Measurements from ENCODE around the gene SCGB1D4.
A peak's percentile ranks its signal among the peaks of the same experiment; 100 is the strongest.

DNA sequence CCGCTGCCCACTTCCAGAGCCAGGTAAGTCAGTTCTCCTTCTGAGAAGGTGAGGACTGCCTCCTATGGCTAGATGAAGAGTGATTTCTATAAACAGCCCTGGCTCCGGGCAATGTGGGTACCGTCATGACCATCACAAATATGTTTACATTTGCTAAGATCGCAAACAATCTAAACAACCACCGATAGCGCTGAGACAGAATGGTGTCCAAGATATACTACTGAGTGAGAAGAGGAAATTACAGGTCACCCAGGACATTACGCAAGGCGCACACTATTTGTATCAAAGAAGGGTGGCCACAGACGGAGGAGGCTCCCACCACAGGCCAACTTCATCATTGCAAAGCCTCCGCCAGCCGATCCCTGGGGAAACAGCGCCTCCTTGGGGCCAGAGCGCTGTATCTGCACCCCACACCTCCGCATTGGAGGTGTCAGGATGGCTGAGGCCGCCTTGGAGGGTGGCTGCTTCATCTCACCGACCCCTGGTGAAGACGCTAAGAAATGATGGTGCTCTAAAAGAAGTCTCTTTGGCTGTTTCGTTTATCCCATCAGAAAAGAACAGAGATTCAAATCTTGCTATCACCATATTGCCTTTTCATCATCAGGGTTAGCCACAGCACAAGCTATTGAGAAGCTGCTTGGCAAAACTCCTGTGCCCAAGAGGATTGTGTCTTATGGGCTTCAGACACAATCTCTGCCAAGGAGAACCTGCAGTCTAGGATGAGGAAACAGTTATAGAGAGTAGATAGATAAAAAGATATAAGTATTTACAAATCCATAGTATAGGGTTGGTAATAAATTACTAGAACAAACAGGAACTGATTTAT lies 26.1 kb upstream of the SCGB1D4 start:
- peak; percentile 98 for TF ChIP-seq CTCF (IDR thresholded peaks at IDR 0.05; ENCODE audit: insufficient read depth, low read length)
- no peak for TF ChIP-seq REST (IDR thresholded peaks at IDR 0.05; ENCODE audit: insufficient replicate concordance, low read depth)
- no peak for TF ChIP-seq SPI1 (IDR thresholded peaks at IDR 0.05; ENCODE audit: borderline replicate concordance, low read depth)
- TF ChIP-seq POLR2AphosphoS5 (IDR thresholded peaks at IDR 0.05; ENCODE audit: low read depth), result no peak
